GM12872 (cell line): ENCODE data around the gene AURKB.

Experiments used
- TF ChIP-seq, protein P1 (sequence below): IDR thresholded peaks from 3 replicates; pipeline ENCODE4 v1.5.1; 2011; ENCODE audit warnings: low read depth, mild to moderate bottlenecking, low read length, moderate library complexity; ENCODE audit not compliant: insufficient read depth

Gene AURKB

DNA sequence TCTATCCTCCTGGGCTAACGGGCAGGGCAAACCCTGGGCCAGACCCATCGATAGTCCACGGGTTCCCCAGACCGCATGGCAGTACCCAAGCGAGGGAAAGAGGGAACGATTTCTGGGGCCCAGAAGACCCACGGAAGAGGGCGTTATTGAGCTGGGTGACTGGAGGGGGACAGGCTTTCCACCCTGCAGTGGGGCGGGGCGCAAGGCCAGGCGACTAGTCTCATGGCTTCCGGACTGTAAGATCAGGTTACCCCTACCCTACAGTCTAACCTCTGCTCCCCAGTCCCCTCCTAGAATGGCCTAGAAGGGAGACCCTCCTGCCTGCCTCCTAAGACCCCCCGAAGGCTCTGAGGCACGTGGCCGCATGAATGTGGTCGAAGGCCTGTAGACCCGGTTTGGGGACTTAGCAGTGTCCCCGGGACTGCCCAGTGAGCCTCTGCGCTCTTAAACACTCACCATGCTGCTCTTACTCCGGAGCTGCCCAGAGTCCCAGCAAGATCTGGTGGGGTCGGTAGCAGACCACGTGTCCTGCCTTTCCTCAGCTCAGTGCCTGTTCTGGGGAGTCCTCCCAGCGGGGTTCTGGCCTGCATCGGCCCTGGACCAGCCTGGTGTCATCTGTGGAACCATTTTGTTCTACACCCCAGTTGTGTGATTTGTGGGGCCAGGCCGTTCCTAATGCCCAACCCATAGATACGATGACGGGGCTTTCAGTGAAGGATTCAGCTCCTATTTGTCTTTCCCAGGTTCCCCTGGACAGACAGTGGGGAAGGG is 13.2 kb upstream of the AURKB start:
- TF ChIP-seq, protein P1, sequence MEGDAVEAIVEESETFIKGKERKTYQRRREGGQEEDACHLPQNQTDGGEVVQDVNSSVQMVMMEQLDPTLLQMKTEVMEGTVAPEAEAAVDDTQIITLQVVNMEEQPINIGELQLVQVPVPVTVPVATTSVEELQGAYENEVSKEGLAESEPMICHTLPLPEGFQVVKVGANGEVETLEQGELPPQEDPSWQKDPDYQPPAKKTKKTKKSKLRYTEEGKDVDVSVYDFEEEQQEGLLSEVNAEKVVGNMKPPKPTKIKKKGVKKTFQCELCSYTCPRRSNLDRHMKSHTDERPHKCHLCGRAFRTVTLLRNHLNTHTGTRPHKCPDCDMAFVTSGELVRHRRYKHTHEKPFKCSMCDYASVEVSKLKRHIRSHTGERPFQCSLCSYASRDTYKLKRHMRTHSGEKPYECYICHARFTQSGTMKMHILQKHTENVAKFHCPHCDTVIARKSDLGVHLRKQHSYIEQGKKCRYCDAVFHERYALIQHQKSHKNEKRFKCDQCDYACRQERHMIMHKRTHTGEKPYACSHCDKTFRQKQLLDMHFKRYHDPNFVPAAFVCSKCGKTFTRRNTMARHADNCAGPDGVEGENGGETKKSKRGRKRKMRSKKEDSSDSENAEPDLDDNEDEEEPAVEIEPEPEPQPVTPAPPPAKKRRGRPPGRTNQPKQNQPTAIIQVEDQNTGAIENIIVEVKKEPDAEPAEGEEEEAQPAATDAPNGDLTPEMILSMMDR: peak; percentile 52

DNA sequence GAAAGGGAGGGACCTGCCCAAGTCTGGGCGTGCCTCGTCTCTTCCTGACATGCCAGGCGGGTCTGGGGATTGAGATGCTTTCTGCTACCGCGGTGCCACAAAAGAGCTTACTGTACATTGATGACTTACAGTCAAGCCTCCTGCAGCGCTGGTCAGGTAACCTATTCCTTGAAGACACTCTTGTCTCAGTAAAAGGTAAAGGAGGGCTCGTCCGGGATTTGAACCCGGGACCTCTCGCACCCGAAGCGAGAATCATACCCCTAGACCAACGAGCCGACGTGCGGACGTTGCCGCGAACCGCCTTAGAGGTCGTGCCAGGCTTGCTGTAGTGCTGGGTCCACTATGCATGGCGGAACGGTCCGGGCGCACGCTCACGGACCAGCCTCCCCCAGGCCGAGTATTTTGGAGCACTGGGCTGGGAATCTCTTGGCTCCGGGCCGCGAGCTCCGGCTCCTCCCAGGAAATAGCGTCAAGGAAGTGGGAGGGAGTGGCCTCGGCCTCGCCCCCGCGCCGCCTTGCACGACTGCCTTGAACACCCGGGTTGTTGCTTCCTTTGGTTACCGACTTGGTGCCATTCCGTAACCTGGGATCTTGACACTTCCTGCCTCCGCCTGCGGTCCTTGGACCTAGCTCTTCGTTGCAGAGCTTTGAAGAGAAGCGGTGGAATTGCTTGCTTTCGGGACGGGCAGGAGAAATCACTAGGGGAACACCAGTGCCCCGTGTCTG is 12.4 kb upstream of the AURKB start:
- TF ChIP-seq, protein P1: no peak

GRCh38 chr17:8222380-8222629 is 11.9 kb upstream of the AURKB start:
- TF ChIP-seq, protein P1: no peak

GRCh38 chr17:8221663-8222379 is 11.4 kb upstream of the AURKB start:
- TF ChIP-seq, protein P1: no peak

DNA sequence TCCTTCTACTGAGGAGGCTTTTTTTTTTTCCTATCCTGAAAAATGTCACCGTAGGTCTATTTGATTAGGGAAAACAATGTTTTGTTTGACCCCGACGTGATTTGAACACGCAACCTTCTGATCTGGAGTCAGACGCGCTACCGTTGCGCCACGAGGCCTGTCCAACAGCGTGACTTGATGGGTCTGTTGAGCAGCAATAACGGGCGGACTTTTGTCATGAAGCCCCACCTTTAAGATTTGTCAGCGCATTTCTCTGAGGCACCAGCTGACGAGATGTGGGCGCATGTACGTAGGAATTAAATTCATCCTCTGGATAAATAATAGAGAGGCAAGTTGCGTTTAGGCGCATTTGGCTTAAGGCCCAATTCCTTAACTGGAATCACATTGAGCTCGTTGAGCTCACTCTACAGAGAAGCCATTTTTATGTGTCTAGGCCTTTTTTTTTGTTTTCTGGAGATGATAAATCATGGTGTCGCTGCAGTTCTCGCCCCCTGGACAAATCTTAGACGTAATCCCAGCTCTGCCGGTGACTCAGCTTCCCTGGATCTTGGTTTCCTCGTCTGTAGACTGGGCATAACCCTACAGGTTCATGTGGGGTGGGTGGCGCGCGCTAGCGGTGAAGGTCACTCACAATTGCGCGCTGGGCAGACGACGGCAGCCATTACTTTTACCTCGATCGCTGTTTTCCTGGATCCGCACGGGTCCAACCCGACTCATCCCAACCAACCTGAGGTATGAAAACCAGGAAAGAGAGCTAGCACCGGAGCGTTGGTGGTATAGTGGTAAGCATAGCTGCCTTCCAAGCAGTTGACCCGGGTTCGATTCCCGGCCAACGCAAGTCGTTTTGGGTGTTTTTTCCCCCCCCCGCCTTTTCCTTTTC is 10.6 kb upstream of the AURKB start:
- TF ChIP-seq, protein P1: no peak

GRCh38 chr17:8212312-8213180 is 2.2 kb upstream of the AURKB start:
- TF ChIP-seq, protein P1: no peak
